A549 (cell line): Measurements from ENCODE around the gene LRCOL1. TPM values are rescaled to one million over a fixed set of nuclear protein-coding genes. Genes with fewer than 3 reads are reported as not detected.

Source experiments
- ATAC-seq, 2 experiments: fragments of 200-7000 bp in 1 of 2; fragments of >200 bp in 1 of 2; cut with Nextera tagmentation in 1 of 2; cut with Tn5 transposase in 1 of 2; 3 replicates each; pipeline versions ENCODE4 v1.8.0 to v1.9.1; 2018 to 2020; ENCODE audit warnings: mild to moderate bottlenecking in 1 of 2, moderate library complexity in 1 of 2
- CTCF ChIA-PET: fragments of 300-600 bp; sonication (Branson Sonifier 250); formaldehyde crosslinking; extraction: SDS; loops from one replicate; lab custom pipeline; 2021; ENCODE audit warnings: antibody characterized with exemption, inconsistent platforms; lab: Yijun Ruan, JAX
- POLR2A ChIA-PET: fragments of 350-600 bp; formaldehyde crosslinking; extraction: SDS; loops from one replicate; lab custom pipeline; 2021; ENCODE audit warnings: antibody characterized with exemption, inconsistent platforms; lab: Yijun Ruan, JAX
- DNase-seq, 2 experiments: peaks; one replicate each; pipeline versions ENCODE4 v3.0.0 to v3.0.0-alpha.2; 2011 to 2016; ENCODE audit warnings: low read depth in 1 of 2, low spot score in 1 of 2
- FAIRE-seq: peaks from 2 replicates; lab custom pipeline; 2011; peaks lifted over from hg19 to GRCh38; lab: Jason Lieb, UNC
- H3K27ac ChIP-seq, 2 experiments: fragments of >200 bp; sonication (Bioruptor Twin); formaldehyde crosslinking; 3 replicates each; pipeline ENCODE4 v1.5.1; 2016 to 2017
- H3K4me1 ChIP-seq: fragments of >200 bp; sonication (Bioruptor Twin); formaldehyde crosslinking; 3 replicates; pipeline ENCODE4 v1.6.1; 2016
- H3K4me2 ChIP-seq: fragments of >200 bp; sonication (Bioruptor Twin); formaldehyde crosslinking; 3 replicates; pipeline ENCODE4 v1.6.1; 2016
- H3K4me3 ChIP-seq: fragments of >200 bp; sonication (Bioruptor Twin); formaldehyde crosslinking; 3 replicates; pipeline ENCODE4 v1.5.1; 2016
- H3K9me3 ChIP-seq: fragments of >200 bp; sonication (Bioruptor Twin); formaldehyde crosslinking; 3 replicates; pipeline ENCODE4 v1.6.1; 2016
- ATOH8 ChIP-seq: fragments of 250-450 bp; sonication (Bioruptor Pico); IDR thresholded peaks from 2 replicates; pipeline ENCODE4 v1.5.0; 2020; ENCODE audit warnings: low read depth, mild to moderate bottlenecking, moderate library complexity
- CBX2 ChIP-seq: fragments of 200-600 bp; sonication (generic); IDR thresholded peaks from 2 replicates; pipeline ENCODE4 v1.6.1; 2016; ENCODE audit warnings: low read depth, mild to moderate bottlenecking, borderline replicate concordance
- CBX8 ChIP-seq: fragments of 200-600 bp; sonication (generic); IDR thresholded peaks from 2 replicates; pipeline ENCODE4 v1.6.1; 2016
- CEBPB ChIP-seq, 2 experiments: fragments of >200 bp in 1 of 2; sonication (Bioruptor Twin) in 1 of 2; formaldehyde crosslinking in 1 of 2; IDR thresholded peaks; 2 replicates each; pipeline ENCODE4 v1.6.1; 2012 to 2016
- CHD4 ChIP-seq: fragments of 200-600 bp; sonication (generic); IDR thresholded peaks from 2 replicates; pipeline ENCODE4 v1.6.1; 2016; ENCODE audit warnings: antibody characterized with exemption, mild to moderate bottlenecking, borderline replicate concordance
- EHF ChIP-seq: fragments of 250-450 bp; sonication (Bioruptor Pico); IDR thresholded peaks from 2 replicates; pipeline ENCODE4 v1.5.0; 2020; ENCODE audit warnings: mild to moderate bottlenecking
- EHMT2 ChIP-seq: fragments of 200-600 bp; sonication (generic); IDR thresholded peaks from 2 replicates; pipeline ENCODE4 v1.6.1; 2016; ENCODE audit warnings: antibody characterized with exemption, low read depth, mild to moderate bottlenecking, moderate library complexity
- EP300 ChIP-seq, 2 experiments: fragments of >200 bp; sonication (Bioruptor Twin); formaldehyde crosslinking; IDR thresholded peaks; 2 replicates in 1 of 2; 3 replicates in 1 of 2; pipeline ENCODE4 v1.6.1; 2016 to 2017
- ESRRA ChIP-seq: fragments of 150-350 bp; IDR thresholded peaks from 2 replicates; pipeline ENCODE4 v1.6.1; 2014; ENCODE audit warnings: mild to moderate bottlenecking, low read length, borderline replicate concordance
- FOSL2 ChIP-seq, 2 experiments: fragments of 450-650 bp in 1 of 2; fragments of >200 bp in 1 of 2; sonication (Bioruptor Twin) in 1 of 2; formaldehyde crosslinking; IDR thresholded peaks; 2 replicates each; pipeline versions ENCODE4 v1.5.0 to v1.6.1; 2016 to 2020; ENCODE audit warnings: mild to moderate bottlenecking in 1 of 2, moderate library complexity in 1 of 2
- FOXS1 ChIP-seq: fragments of 250-450 bp; sonication (Bioruptor Pico); IDR thresholded peaks from 2 replicates; pipeline ENCODE4 v1.5.0; 2020; ENCODE audit warnings: mild to moderate bottlenecking, moderate library complexity
- HDAC2 ChIP-seq: fragments of 200-600 bp; sonication (generic); IDR thresholded peaks from 2 replicates; pipeline ENCODE4 v1.6.1; 2016
- HES2 ChIP-seq: fragments of >200 bp; sonication (Bioruptor Twin); formaldehyde crosslinking; IDR thresholded peaks from 2 replicates; pipeline ENCODE4 v1.6.1; 2016
- HEYL ChIP-seq: fragments of 250-450 bp; sonication (Bioruptor Pico); IDR thresholded peaks from 2 replicates; pipeline ENCODE4 v1.8.0; 2021; ENCODE audit warnings: mild to moderate bottlenecking, moderate library complexity
- HOXB13 ChIP-seq: fragments of 250-450 bp; sonication (Bioruptor Pico); IDR thresholded peaks from 2 replicates; pipeline ENCODE4 v1.5.0; 2020; ENCODE audit warnings: low read depth, mild to moderate bottlenecking, moderate library complexity
- HOXB5 ChIP-seq: fragments of 250-450 bp; sonication (Bioruptor Pico); IDR thresholded peaks from 2 replicates; pipeline ENCODE4 v1.5.0; 2020; ENCODE audit warnings: mild to moderate bottlenecking, moderate library complexity
- JUNB ChIP-seq: fragments of >200 bp; sonication (Bioruptor Twin); formaldehyde crosslinking; IDR thresholded peaks from 2 replicates; pipeline ENCODE4 v1.6.1; 2016
- KDM5A ChIP-seq: fragments of 200-600 bp; sonication (generic); IDR thresholded peaks from 2 replicates; pipeline ENCODE4 v1.6.1; 2016; ENCODE audit warnings: antibody characterized with exemption, mild to moderate bottlenecking
- MAFK ChIP-seq: fragments of 450-650 bp; IDR thresholded peaks from 2 replicates; pipeline ENCODE4 v1.6.1; 2014; ENCODE audit not compliant: partially characterized antibody
- MAX ChIP-seq: IDR thresholded peaks from 2 replicates; pipeline ENCODE4 v1.6.1; 2012
- MAZ ChIP-seq: fragments of 150-350 bp; IDR thresholded peaks from 2 replicates; pipeline ENCODE4 v1.6.1; 2014; ENCODE audit warnings: antibody characterized with exemption, low read depth, low read length, borderline replicate concordance
- NR3C1 ChIP-seq: fragments of >200 bp; sonication (Bioruptor Twin); formaldehyde crosslinking; IDR thresholded peaks from 3 replicates; pipeline ENCODE4 v1.6.1; 2017
- PHF8 ChIP-seq: fragments of 200-600 bp; sonication (generic); IDR thresholded peaks from 2 replicates; pipeline ENCODE4 v1.6.1; 2016; ENCODE audit warnings: low read depth, mild to moderate bottlenecking, antibody characterized with exemption, moderate library complexity, borderline replicate concordance
- POLR2A ChIP-seq: IDR thresholded peaks from 2 replicates; pipeline ENCODE4 v1.6.1; 2012; ENCODE audit warnings: mild to moderate bottlenecking, low read length
- POLR2AphosphoS2 ChIP-seq: conservative IDR thresholded peaks from 2 replicates; pipeline ENCODE4 v1.6.1; 2012; ENCODE audit warnings: low read length, improper control_type of control experiment, inconsistent platforms
- RAD21 ChIP-seq, 2 experiments: fragments of >200 bp in 1 of 2; sonication (Bioruptor Twin) in 1 of 2; formaldehyde crosslinking in 1 of 2; IDR thresholded peaks in 1 of 2; conservative IDR thresholded peaks in 1 of 2; 2 replicates in 1 of 2; 3 replicates in 1 of 2; pipeline ENCODE4 v1.6.1; 2012 to 2018; ENCODE audit warnings: inconsistent platforms in 1 of 2
- RARB ChIP-seq: fragments of 250-450 bp; sonication (Bioruptor Pico); IDR thresholded peaks from 2 replicates; pipeline ENCODE4 v1.8.0; 2021; ENCODE audit warnings: mild to moderate bottlenecking, moderate library complexity
- TP53 ChIP-seq: fragments of 250-450 bp; sonication (Bioruptor Pico); IDR thresholded peaks from 2 replicates; pipeline ENCODE4 v1.5.0; 2021; ENCODE audit warnings: mild to moderate bottlenecking, moderate library complexity
- WGBS: methylation state at CpG from one replicate; pipeline ENCODE4 v1.1.6; 2017; ENCODE audit errors: missing lambda C conversion rate; 5-methylcytosine and 5-hydroxymethylcytosine counted together
- polyA plus RNA-seq, 4 experiments: library from polyadenylated mRNA; depleted of rRNA in 3 of 4; stranded (reverse); fragments of >200 nt; fragmentation: RNase III in 1 of 4; extraction: RNeasy Plus Mini Kit Qiagen cat#74134 plus additional on column Dnase treatment in 1 of 4; gene quantifications; 2 replicates in 3 of 4; 3 replicates in 1 of 4; pipeline ENCODE4 v1.2.3, GENCODE V29; 2011 to 2017
- TF ChIP-seq, protein P1 (sequence below): fragments of 250-450 bp; sonication (Bioruptor Pico); IDR thresholded peaks from 2 replicates; pipeline ENCODE4 v1.5.0; 2021; ENCODE audit warnings: mild to moderate bottlenecking, moderate library complexity, borderline replicate concordance
- TF ChIP-seq, protein P2 (sequence below): fragments of 150-350 bp; IDR thresholded peaks from 2 replicates; pipeline ENCODE4 v1.6.1; 2014; ENCODE audit warnings: low read depth, mild to moderate bottlenecking, low read length

LRCOL1 gene
- polyA plus RNA-seq, 2 of the 4 experiments (the other 2 are of a cell fraction): not detected

DNA sequence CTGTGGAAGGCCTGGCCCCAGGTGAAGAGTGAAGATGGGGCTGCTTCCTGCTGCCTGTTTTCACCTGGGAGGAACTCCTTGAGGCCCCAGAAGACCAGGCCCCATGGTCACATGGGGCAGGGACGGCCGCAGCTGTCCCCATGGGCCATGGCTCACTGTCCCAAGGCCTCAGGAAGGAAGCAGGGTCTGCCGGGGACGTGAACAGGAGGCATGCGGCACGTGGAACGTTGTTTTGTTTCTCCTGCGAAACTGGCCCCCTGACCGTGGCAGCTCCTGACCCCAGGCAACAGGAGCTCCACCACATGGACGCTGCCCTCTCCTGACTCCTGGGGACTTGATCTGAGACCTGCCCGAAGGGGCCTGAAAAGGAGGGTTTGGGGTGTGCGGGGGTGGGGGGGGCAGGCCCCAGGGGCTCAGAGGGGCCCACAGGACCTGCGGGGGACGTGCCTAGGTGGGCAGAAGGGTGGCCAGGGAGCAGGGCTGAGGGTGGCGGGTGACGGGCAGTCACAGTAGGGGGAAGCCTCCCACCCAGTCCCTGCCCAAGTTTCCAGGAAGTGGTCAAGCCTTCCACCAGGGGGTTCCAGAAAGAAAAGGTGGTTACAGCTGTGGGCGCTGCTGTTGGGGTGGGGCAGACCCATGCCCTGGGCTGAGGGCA lies 41.4 kb downstream of the LRCOL1 start:
- POLR2A ChIA-PET: no interaction called here

DNA sequence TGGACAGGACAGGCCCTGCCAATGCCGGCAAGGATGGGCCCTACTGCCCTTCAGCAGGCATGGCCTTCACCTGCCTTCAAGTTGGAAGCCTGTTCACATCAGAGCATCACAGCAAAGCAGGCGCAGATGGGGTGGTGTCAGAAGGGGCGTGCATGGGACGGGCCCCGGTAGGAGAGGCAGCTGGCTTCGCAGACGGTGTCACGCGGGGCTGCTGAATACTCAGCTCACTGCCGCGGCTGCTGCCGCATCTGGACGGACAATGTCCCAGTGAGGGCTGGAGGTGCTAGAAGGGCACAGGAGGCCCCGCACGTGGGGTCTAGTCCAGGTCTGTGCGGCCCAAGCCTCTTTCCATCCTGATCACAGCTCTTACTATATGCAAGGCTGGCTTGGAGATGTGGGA lies 42.1 kb downstream of the LRCOL1 start:
- TF ChIP-seq EHF (CRISPR knock-in tag): no peak
- TF ChIP-seq HOXB13: no peak
- no peak for TF ChIP-seq HES2
- no peak for TF ChIP-seq MAX
- no peak for TF ChIP-seq HOXB5 (CRISPR knock-in tag)
- no peak for TF ChIP-seq EP300 (IDR thresholded peaks at IDR 0.05)
- TF ChIP-seq POLR2AphosphoS2: no peak
- no peak for TF ChIP-seq ESRRA
- TF ChIP-seq HEYL (CRISPR knock-in tag): no peak

More for the DNA sequence above, 41.4 kb downstream of the LRCOL1 start:
- no peaks in the 10 kb centered on the region for H3K4me1 ChIP-seq
- no peak for TF ChIP-seq EHMT2
- no peak for TF ChIP-seq KDM5A
- no peak for TF ChIP-seq MAFK
- no peak for TF ChIP-seq POLR2AphosphoS2
- TF ChIP-seq, protein P1, sequence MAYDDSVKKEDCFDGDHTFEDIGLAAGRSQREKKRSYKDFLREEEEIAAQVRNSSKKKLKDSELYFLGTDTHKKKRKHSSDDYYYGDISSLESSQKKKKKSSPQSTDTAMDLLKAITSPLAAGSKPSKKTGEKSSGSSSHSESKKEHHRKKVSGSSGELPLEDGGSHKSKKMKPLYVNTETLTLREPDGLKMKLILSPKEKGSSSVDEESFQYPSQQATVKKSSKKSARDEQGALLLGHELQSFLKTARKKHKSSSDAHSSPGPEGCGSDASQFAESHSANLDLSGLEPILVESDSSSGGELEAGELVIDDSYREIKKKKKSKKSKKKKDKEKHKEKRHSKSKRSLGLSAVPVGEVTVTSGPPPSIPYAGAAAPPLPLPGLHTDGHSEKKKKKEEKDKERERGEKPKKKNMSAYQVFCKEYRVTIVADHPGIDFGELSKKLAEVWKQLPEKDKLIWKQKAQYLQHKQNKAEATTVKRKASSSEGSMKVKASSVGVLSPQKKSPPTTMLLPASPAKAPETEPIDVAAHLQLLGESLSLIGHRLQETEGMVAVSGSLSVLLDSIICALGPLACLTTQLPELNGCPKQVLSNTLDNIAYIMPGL: no peak
- no peak for TF ChIP-seq HOXB5 (CRISPR knock-in tag)
- no peak for TF ChIP-seq ATOH8 (CRISPR knock-in tag)
- TF ChIP-seq RAD21 (conservative IDR thresholded peaks at IDR 0.05 in 1 of 2, IDR thresholded peaks at IDR 0.05 in 1 of 2): no peak
- no peak for TF ChIP-seq JUNB
- TF ChIP-seq NR3C1: no peak
- no peaks in the 10 kb centered on the region for H3K9me3 ChIP-seq
- FAIRE-seq (no peak), DNase-seq (no peak), ATAC-seq (no peak)
- CTCF ChIA-PET: interaction anchor here (0.9 to 4.6 kb wide), 8 partner anchors 8 to 154 kb away, joined by 3 to 40 read pairs (median 4); no protein-coding TSS in a partner anchor
- no peak overlapping the region for H3K4me2 ChIP-seq
- no peak overlapping the region for H3K4me3 ChIP-seq
- 89% methylated on average over 12 of the region's 17 CpGs for WGBS
- no peak overlapping the region for H3K27ac ChIP-seq

GRCh38 chr12:132566516-132567131 lies 43.8 kb downstream of the LRCOL1 start:
- no peak for FAIRE-seq
- TF ChIP-seq POLR2A (no peak), MAX (no peak), CHD4 (no peak), HDAC2 (no peak), RARB (CRISPR knock-in tag) (no peak), PHF8 (no peak), MAZ (no peak), CEBPB (IDR thresholded peaks at IDR 0.05) (no peak), FOSL2 (IDR thresholded peaks at IDR 0.05) (no peak), FOSL2 (CRISPR knock-in tag; IDR thresholded peaks at IDR 0.05) (no peak), CBX2 (no peak), HEYL (CRISPR knock-in tag) (no peak), FOXS1 (CRISPR knock-in tag) (no peak), CBX8 (no peak), RAD21 (conservative IDR thresholded peaks at IDR 0.05 in 1 of 2, IDR thresholded peaks at IDR 0.05 in 1 of 2) (no peak), TP53 (CRISPR knock-in tag) (no peak)
- TF ChIP-seq, protein P2, sequence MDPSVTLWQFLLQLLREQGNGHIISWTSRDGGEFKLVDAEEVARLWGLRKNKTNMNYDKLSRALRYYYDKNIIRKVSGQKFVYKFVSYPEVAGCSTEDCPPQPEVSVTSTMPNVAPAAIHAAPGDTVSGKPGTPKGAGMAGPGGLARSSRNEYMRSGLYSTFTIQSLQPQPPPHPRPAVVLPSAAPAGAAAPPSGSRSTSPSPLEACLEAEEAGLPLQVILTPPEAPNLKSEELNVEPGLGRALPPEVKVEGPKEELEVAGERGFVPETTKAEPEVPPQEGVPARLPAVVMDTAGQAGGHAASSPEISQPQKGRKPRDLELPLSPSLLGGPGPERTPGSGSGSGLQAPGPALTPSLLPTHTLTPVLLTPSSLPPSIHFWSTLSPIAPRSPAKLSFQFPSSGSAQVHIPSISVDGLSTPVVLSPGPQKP: no peak

More for the DNA sequence above, 42.1 kb downstream of the LRCOL1 start:
- WGBS: 90% methylated on average over 9 of the region's 16 CpGs
- Histone ChIP-seq H3K27ac (no peak overlapping the region), H3K9me3 (no peaks in the 10 kb centered on the region), H3K4me1 (no peaks in the 10 kb centered on the region), H3K4me2 (no peak overlapping the region), H3K4me3 (no peak overlapping the region)
- ATAC-seq (no peak; a peak in 2 of 6 replicates), DNase-seq (no peak), FAIRE-seq (no peak)
- ChIA-PET POLR2A (no interaction called here), CTCF (interaction anchor here (0.8 to 4.6 kb wide), 8 partner anchors 12 to 154 kb away, joined by 3 to 40 read pairs (median 4); no protein-coding TSS in a partner anchor)

More at GRCh38 chr12:132566516-132567131, 43.8 kb downstream of the LRCOL1 start:
- no peak overlapping the region for H3K4me2 ChIP-seq
- H3K9me3 ChIP-seq: no peaks in the 10 kb centered on the region
- H3K4me3 ChIP-seq: no peak overlapping the region
- ATAC-seq (no peak), DNase-seq (no peak)
- 95% methylated on average over 19 of the region's 25 CpGs for WGBS
- no peak overlapping the region for H3K27ac ChIP-seq
- ChIA-PET POLR2A (no interaction called here), CTCF (interaction anchor here (0.7 to 4.6 kb wide), 3 partner anchors 44 to 241 kb away, joined by 3 to 40 read pairs (median 8); no protein-coding TSS in a partner anchor)
- peaks cover 1% of the 10 kb centered on the region; the same call in 1 of the 3 replicates for H3K4me1 ChIP-seq
